Measurements from ENCODE around the gene RPL31.

DNA sequence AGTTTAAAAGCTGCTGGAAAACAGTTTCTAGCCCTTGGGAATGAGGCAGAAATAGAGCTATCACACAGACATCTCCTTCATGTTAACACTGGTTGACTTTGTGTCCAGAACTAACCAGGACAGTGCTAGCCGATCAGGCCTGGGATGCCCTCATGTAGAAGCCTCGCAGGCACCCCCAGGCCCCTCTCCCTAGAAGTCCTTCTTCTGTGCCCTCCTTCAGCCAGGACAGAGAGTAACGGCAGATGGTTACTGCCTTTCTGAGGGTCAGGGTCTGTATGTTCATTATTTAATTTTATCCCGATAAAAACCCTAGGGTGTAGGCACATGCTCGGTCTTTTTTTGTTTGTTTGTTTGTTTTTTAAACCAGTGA, 10.7 kb upstream of the RPL31 start:
- no peak for TF ChIP-seq POLR2A (IDR thresholded peaks at IDR 0.05)
- TF ChIP-seq CTCF (IDR thresholded peaks at IDR 0.05): no peak
